Nucleus accumbens (tissue), 56 donors: ENCODE measurements around the gene C12orf42.

Experiments used
- DNase-seq, 56 donors: peaks; one replicate each; lab custom pipeline; 2025; lab: John Stamatoyannopoulos, UW

Gene C12orf42

DNA sequence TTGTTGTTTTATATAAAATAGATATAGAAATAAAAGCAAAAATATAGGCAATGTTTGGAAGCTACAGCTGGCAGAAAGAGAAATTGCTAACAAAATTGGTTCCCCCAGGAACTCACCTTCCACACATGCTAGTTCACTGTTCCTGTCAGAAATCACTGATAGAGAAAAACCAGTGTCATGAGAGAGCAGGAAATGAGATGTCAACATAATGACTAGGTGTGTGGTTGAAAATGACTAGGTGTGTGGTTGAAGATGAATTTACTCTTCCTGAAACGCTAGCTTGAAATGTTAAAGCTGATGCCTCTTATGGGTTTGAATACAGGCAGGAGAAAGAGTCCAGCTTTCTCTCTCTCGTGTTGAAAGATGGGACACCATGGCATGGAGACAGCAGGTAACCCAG is 216.3 kb downstream of the C12orf42 start:
- DNase-seq, result no peak

DNA sequence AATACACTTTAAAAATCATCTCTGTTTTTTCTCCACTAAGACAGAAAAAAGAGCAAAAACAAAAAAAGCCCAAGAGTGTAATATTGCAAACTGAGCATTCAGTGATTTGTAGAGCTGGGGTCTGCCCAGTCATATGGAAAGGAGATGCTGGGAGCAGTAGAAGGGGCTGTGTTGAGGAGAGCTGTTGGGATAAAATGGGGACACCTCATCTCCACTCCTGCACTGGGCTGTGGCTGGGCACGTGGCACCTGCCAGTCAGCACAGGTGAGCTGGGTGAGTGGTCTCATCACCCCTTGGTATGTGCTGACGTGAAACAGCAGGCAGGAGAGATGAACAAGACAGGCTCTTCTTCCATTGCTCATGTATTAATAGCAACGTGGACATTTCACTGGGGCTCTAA is 217.4 kb downstream of the C12orf42 start:
- no peak for DNase-seq

DNA sequence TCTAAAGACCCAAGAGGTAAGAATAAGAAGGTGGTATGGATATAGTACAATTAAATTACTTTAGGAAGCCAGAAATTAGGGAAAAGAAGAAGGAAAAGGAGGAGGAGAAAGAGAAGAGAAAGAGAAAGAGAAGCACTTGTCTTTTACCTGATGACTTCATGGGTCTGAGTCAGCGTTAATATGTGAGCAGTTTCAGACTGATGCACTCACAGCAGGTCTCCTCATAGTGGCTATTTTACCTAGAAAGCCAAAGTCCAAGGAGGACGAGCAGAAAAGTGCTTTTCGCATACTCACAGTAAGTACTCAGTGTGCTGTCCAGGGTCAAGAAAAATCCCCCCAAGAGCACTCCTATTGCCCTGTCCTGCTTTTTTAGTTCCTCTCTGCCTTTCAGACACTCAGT is 222.1 kb downstream of the C12orf42 start:
- DNase-seq, result no peak

DNA sequence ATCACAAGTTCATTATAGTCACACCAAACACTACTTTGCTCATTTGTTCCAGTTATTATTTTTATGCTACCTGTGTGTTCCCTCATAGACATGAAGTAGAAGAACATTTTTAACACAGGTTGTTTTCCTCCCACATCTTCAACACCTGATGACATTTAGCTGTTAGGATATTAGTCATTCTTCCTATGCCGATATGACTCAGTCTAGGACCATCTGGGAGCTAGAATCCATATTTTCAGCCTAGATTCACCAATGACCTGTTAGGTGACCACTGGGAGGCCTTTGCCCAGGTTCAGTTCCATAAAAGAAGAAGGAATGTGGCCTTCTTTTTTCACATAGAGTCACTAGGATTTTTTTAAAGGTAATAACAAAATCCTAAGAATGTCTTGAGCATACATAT is 222.8 kb downstream of the C12orf42 start:
- no peak for DNase-seq

DNA sequence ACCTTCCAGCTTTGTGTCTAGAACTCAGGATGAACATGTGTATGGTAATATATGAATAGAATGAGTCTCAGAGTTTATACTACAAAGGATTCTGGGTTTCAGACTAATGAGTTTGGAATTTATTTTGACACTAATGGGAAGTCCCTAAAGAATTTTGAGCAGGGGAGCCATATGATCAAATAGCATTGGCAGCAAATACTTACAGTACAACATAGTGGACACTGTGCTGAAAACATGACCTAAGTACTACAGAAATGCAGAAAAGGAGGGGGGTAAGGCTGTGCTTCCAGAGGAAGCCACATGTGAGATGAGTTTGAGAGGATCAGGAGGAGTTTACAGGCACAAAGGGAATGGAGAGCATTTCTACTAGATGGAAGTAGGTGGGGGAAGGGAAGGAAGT is 225.8 kb downstream of the C12orf42 start:
- no peak for DNase-seq

DNA sequence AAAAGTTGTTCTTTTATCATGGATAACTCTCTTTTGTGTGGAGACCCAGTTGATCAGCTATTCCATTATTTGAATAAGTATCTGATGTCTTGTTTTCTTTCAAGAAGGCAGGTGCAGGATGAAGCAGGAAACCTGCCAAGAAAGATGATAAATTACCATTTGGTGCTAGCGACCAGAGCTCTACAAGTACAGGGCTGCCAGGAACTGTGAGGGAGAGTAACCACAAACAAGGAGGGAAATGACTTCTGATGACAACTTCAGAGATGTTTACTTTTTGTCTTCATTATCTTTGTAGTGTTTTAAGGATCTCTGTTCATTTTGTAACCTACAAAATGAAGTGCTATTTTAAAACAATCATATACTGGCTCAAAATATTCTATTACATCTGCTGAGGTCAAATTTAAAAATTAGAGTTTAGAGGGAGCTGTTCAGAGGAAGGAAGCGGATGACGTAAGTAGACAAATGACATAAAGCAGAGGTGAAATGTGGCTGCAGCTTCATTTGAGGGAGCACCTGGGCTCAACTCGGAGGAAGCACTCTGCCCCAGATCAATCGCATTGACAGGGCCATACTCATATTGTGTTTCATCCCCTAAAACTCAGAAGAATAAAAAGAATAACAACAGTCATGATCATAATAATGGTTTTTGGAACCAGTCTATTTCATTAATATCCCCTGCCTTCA is 226.8 kb downstream of the C12orf42 start:
- DNase-seq, result no peak

DNA sequence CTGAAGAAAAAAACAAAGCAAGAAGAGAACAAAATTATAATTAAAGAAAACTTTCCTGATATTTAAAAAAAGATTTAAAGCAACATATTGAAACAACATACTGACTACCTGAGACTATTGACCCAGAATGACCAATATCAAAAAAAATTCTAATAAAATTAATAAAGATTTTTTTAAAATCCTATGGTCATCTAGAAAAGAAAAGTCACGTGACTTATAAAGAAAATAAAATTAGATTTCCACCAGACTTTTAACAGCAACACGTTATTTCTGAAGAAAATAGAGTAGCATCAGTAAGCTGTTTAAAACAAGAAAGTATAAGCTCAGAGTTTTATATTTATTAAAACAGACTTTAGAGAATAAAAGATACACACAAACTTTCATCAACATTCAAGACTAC is 238.0 kb downstream of the C12orf42 start:
- DNase-seq, result no peak
